K562 (cell line): ENCODE measurements around the gene SLC2A13. TPM values are rescaled to one million over a fixed set of nuclear protein-coding genes. Genes with fewer than 3 reads are reported as not detected.
"Not testable (repeated sequence)": the region's sequence is repeated elsewhere in the genome, so short reads cannot be mapped to it uniquely, and the experiment has no call there.

ENCODE experiments used
- ATAC-seq: fragments of 200-7000 bp; cut with Tn5 transposase; 3 replicates; pipeline ENCODE4 v1.9.1; 2020; ENCODE audit warnings: moderate library complexity
- BruUV-seq: library from RNA; stranded (reverse); fragments of 400-500 nt; replicated peaks from 2 replicates; lab custom pipeline; 2021; lab: Mats Ljungman, UMichigan
- CTCF ChIA-PET: fragments of 300-600 bp; formaldehyde crosslinking; extraction: SDS; loops from one replicate; lab custom pipeline; 2021; ENCODE audit warnings: low intra/inter-chr PET ratio; lab: Yijun Ruan, JAX
- POLR2A ChIA-PET: fragments of 300-600, 350-650 bp; sonication (Branson Sonifier 250); formaldehyde crosslinking; extraction: SDS; loops from one replicate; lab custom pipeline; 2021; ENCODE audit warnings: antibody characterized with exemption, inconsistent platforms; lab: Yijun Ruan, JAX
- DNase-seq, 4 experiments: peaks; one replicate each; pipeline versions ENCODE4 v3.0.0 to v3.0.0-alpha.2; 2011 to 2018; ENCODE audit warnings: low spot score in 3 of 4, mixed read lengths in 3 of 4; ENCODE audit errors: extremely low read depth in 1 of 4
- FAIRE-seq: peaks from 2 replicates; lab custom pipeline; 2011; peaks lifted over from hg19 to GRCh38; lab: Jason Lieb, UNC
- H2AFZ ChIP-seq: 2 replicates; pipeline ENCODE4 v1.6.0; 2011; ENCODE audit warnings: low read depth, low read length, control low read depth, inconsistent platforms
- H3K27ac ChIP-seq: fragments of 200-600 bp; 3 replicates; pipeline ENCODE4 v1.8.0; 2011; ENCODE audit warnings: low read depth, mild to moderate bottlenecking, control low read depth, inconsistent platforms, low read length, moderate library complexity, mixed read lengths; ENCODE audit errors: extremely low read depth
- H3K27me3 ChIP-seq, 2 experiments: fragments of 300-600 bp in 1 of 2; 2 replicates in 1 of 2; 3 replicates in 1 of 2; pipeline versions ENCODE4 v1.6.0 to v1.8.0; 2011; ENCODE audit warnings: inconsistent platforms in 2 of 2, low read length in 2 of 2, mild to moderate bottlenecking in 1 of 2, mixed read lengths in 1 of 2, moderate library complexity in 1 of 2; ENCODE audit not compliant: control insufficient read depth in 2 of 2, insufficient read depth in 2 of 2
- H3K36me3 ChIP-seq: fragments of 300-600 bp; 3 replicates; pipeline ENCODE4 v1.8.0; 2011; ENCODE audit warnings: mild to moderate bottlenecking, low read length, inconsistent platforms; ENCODE audit not compliant: control insufficient read depth, insufficient read depth
- H3K4me1 ChIP-seq, 2 experiments: fragments of 200-600 bp in 1 of 2; replicated peaks in 1 of 2; 2 replicates in 1 of 2; 3 replicates in 1 of 2; pipeline versions ENCODE4 v1.5.1 to v1.8.0; 2011; ENCODE audit warnings: inconsistent platforms in 2 of 2, low read length in 2 of 2, mild to moderate bottlenecking in 1 of 2, mixed read lengths in 1 of 2, moderate library complexity in 1 of 2; ENCODE audit not compliant: control insufficient read depth in 2 of 2, insufficient read depth in 2 of 2
- H3K4me2 ChIP-seq: 2 replicates; pipeline ENCODE4 v1.6.1; 2011; ENCODE audit warnings: low read length, control low read depth, inconsistent platforms, mixed read lengths; ENCODE audit not compliant: insufficient read depth
- H3K4me3 ChIP-seq: fragments of 200-600 bp; sonication (generic), shearing (Covaris generic); 2 replicates; pipeline ENCODE4 v1.5.1; 2016; ENCODE audit warnings: control low read depth, inconsistent platforms
- H3K79me2 ChIP-seq: fragments of 200-600 bp; 3 replicates; pipeline ENCODE4 v1.8.0; 2011; ENCODE audit warnings: low read length, inconsistent platforms; ENCODE audit not compliant: control insufficient read depth, insufficient read depth
- H3K9ac ChIP-seq, 2 experiments: 2 replicates each; pipeline versions ENCODE4 v1.6.0 to v1.6.1; 2011; ENCODE audit warnings: low read depth in 2 of 2, low read length in 2 of 2, control low read depth in 1 of 2, inconsistent platforms in 1 of 2, mild to moderate bottlenecking in 1 of 2, mixed read lengths in 1 of 2; ENCODE audit not compliant: insufficient read depth in 1 of 2
- H3K9me1 ChIP-seq: one replicate; pipeline ENCODE4 v1.6.0; 2011; ENCODE audit warnings: inconsistent platforms, mild to moderate bottlenecking, low read length, moderate library complexity; ENCODE audit not compliant: control insufficient read depth, insufficient read depth
- H3K9me3 ChIP-seq: replicated peaks from 2 replicates; pipeline ENCODE4 v1.5.1; 2011; ENCODE audit warnings: low read depth, low read length, inconsistent platforms; ENCODE audit not compliant: control insufficient read depth, insufficient read depth
- H4K20me1 ChIP-seq: replicated peaks from 2 replicates; pipeline ENCODE4 v1.6.1; 2011; ENCODE audit warnings: low read length, inconsistent platforms, mixed read lengths; ENCODE audit not compliant: control insufficient read depth, insufficient read depth
- CHD1 ChIP-seq: fragments of 200-600 bp; sonication (generic); IDR thresholded peaks from one replicate; pipeline ENCODE4 v1.6.1; 2012; ENCODE audit warnings: mild to moderate bottlenecking, moderate library complexity, low read length, inconsistent platforms
- CREM ChIP-seq: IDR thresholded peaks from 2 replicates; pipeline ENCODE4 v1.6.1; 2014; ENCODE audit warnings: antibody characterized with exemption, low read depth
- GTF2E2 ChIP-seq: fragments of 200-800 bp; sonication (Bioruptor generic); IDR thresholded peaks from 2 replicates; pipeline ENCODE4 v1.6.1; 2016; ENCODE audit warnings: missing genetic modification characterization, missing compliant biosample characterization
- ILK ChIP-seq: fragments of 450-650 bp; IDR thresholded peaks from 2 replicates; pipeline ENCODE4 v1.6.1; 2016; ENCODE audit warnings: missing genetic modification characterization, low read depth, mild to moderate bottlenecking, missing compliant biosample characterization, moderate library complexity, borderline replicate concordance
- NUFIP1 ChIP-seq: fragments of 450-650 bp; IDR thresholded peaks from 2 replicates; pipeline ENCODE4 v1.6.1; 2018; ENCODE audit not compliant: partially characterized antibody
- PTTG1 ChIP-seq: fragments of 450-650 bp; IDR thresholded peaks from 2 replicates; pipeline ENCODE4 v1.6.1; 2016; ENCODE audit warnings: low read depth, mild to moderate bottlenecking, missing genetic modification characterization, missing compliant biosample characterization
- PURB ChIP-seq: sonication (generic); formaldehyde crosslinking; IDR thresholded peaks from 2 replicates; pipeline ENCODE4 v1.9.0; 2021; ENCODE audit warnings: low read depth, mild to moderate bottlenecking, missing genetic modification reagents
- TSC22D4 ChIP-seq: fragments of 450-650 bp; IDR thresholded peaks from 2 replicates; pipeline ENCODE4 v1.6.1; 2016; ENCODE audit warnings: missing genetic modification characterization, missing biosample characterization, control low read depth
- ZSCAN29 ChIP-seq: fragments of 450-650 bp; IDR thresholded peaks from 2 replicates; pipeline ENCODE4 v1.6.1; 2017
- WGBS: fragments of 100-300 bp; shearing (Covaris generic); methylation state at CpG from one replicate; pipeline ENCODE4 v1.1.6; 2016; ENCODE audit warnings: low coverage, mixed read lengths; ENCODE audit not compliant: insufficient coverage; ENCODE audit errors: missing lambda C conversion rate; 5-methylcytosine and 5-hydroxymethylcytosine counted together
- in situ Hi-C: fragments of 300-500 bp; cut with MboI; formaldehyde crosslinking; loops from 4 replicates; pipeline ENCODE4 v1.15.0; 2018; ENCODE audit warnings: inconsistent platforms, mixed read lengths
- intact Hi-C: fragments of 100-400 bp; cut with micrococcal nuclease; formaldehyde crosslinking; loops from 2 replicates; pipeline ENCODE4 v1.14.2; 2022
- polyA plus RNA-seq, 8 experiments: library from polyadenylated mRNA; depleted of rRNA in 4 of 8; stranded (reverse) in 5 of 8; unstranded in 3 of 8; fragments of >200 nt; fragmentation: Nextera tagmentation in 2 of 8; fragmentation: Illumina TruSeq in 1 of 8; extraction: Ambion mirVana in 2 of 8; extraction: Trizol in 1 of 8; gene quantifications; 2 replicates each; pipeline versions ENCODE4 v1.2.1 to v1.2.3, GENCODE V29; 2011 to 2014; ENCODE audit warnings: inconsistent platforms in 1 of 8, missing spikeins in 1 of 8
- total RNA-seq, 7 experiments: library from RNA; depleted of rRNA in 6 of 7; stranded (reverse); fragments of >200 nt in 6 of 7; fragmentation: Illumina TruSeq in 2 of 7; extraction: Trizol in 2 of 7; gene quantifications; 2 replicates each; pipeline versions ENCODE4 v1.2.1 to v1.2.3, GENCODE V29; 2011 to 2021; ENCODE audit warnings: low replicate concordance in 1 of 7
- TF ChIP-seq, protein P1 (sequence below): fragments of 450-650 bp; IDR thresholded peaks from 2 replicates; pipeline ENCODE4 v1.7.1; 2018; ENCODE audit warnings: mild to moderate bottlenecking, low read depth; ENCODE audit not compliant: partially characterized antibody
- TF ChIP-seq, protein P2 (sequence below), 2 experiments: fragments of 450-650 bp; conservative IDR thresholded peaks; 2 replicates each; pipeline ENCODE4 v1.6.1; 2017; ENCODE audit warnings: mild to moderate bottlenecking in 2 of 2, moderate library complexity in 2 of 2

SLC2A13 gene
- total and polyA plus RNA-seq, 9 of the 15 experiments (the other 6 are each of a cell fraction or from before 2014, with no cell fraction given): 1.7 to 12.4 (median 9.0) TPM

DNA sequence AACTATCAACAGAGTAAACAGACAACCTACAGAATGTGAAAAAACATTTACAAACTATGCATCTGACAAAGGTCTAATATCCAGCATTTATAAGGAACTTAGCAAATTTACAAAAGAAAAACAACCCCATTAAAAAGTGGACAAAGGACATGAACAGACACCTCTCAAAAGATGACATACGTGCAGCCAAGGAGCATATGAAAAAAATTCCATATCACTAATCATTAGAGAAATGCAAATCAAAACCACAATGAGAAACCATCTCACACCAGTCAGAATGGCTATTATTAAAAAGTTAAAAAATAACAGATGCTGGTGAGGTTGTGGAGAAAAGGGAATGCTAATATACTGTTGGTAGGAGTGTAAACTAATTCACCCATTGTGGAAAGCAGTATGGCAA is 257.7 kb downstream of the SLC2A13 start:
- FAIRE-seq, H3K4me1 ChIP-seq, H3K27me3 ChIP-seq, H3K9ac ChIP-seq, ATAC-seq, intact Hi-C loops, CTCF ChIA-PET, DNase-seq, H3K9me3 ChIP-seq, H3K79me2 ChIP-seq, H4K20me1 ChIP-seq, H3K4me3 ChIP-seq, POLR2A ChIA-PET, H2AFZ ChIP-seq, H3K27ac ChIP-seq, H3K4me2 ChIP-seq, BruUV-seq, H3K9me1 ChIP-seq, in situ Hi-C loops, H3K36me3 ChIP-seq: not testable (repeated sequence)
- 33% methylated on average over 1 of the region's 1 CpG for WGBS

DNA sequence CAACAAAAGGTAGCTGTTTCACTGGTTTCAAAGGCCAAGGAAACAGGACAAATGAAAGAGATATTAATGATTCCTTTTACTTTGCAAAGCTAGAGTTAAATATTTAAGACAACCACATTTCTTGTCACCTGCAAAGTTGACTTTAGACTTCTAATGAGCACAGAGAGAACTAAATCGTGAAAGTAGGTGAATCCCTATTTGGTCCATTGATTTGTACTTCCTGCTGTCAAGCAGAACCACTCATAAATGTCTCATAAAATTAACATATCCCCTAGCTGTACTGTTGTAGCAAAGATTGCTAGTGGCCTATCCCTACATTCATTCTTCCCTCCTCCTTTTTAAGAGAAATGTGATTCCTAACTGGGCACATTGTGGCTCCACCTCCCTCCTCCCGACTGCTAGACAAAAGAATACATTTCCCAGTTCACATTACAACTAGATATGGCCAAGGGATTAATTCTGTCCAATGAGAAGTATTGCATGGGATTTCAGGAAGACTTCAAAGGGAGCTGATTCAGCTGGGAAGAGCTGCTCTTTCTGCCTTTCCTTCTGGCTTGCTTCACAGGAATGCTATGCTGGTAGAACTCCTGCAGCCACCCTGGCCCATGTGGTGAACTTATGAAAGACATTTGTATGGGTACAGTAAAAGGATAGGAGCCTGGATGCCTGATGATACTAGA is 258.8 kb downstream of the SLC2A13 start:
- 37% methylated on average over 2 of the region's 2 CpGs for WGBS
- ATAC-seq: no peak
- in situ Hi-C loops: no loop called here
- TF ChIP-seq, protein P1, sequence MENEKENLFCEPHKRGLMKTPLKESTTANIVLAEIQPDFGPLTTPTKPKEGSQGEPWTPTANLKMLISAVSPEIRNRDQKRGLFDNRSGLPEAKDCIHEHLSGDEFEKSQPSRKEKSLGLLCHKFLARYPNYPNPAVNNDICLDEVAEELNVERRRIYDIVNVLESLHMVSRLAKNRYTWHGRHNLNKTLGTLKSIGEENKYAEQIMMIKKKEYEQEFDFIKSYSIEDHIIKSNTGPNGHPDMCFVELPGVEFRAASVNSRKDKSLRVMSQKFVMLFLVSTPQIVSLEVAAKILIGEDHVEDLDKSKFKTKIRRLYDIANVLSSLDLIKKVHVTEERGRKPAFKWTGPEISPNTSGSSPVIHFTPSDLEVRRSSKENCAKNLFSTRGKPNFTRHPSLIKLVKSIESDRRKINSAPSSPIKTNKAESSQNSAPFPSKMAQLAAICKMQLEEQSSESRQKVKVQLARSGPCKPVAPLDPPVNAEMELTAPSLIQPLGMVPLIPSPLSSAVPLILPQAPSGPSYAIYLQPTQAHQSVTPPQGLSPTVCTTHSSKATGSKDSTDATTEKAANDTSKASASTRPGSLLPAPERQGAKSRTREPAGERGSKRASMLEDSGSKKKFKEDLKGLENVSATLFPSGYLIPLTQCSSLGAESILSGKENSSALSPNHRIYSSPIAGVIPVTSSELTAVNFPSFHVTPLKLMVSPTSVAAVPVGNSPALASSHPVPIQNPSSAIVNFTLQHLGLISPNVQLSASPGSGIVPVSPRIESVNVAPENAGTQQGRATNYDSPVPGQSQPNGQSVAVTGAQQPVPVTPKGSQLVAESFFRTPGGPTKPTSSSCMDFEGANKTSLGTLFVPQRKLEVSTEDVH: no peak
- TF ChIP-seq CHD1 (no peak), PURB (CRISPR knock-in tag) (no peak), ILK (tag) (no peak), CREM (no peak), PTTG1 (tag) (no peak), NUFIP1 (no peak), GTF2E2 (no peak), ZSCAN29 (no peak), TSC22D4 (tag) (no peak)
- TF ChIP-seq, protein P2, sequence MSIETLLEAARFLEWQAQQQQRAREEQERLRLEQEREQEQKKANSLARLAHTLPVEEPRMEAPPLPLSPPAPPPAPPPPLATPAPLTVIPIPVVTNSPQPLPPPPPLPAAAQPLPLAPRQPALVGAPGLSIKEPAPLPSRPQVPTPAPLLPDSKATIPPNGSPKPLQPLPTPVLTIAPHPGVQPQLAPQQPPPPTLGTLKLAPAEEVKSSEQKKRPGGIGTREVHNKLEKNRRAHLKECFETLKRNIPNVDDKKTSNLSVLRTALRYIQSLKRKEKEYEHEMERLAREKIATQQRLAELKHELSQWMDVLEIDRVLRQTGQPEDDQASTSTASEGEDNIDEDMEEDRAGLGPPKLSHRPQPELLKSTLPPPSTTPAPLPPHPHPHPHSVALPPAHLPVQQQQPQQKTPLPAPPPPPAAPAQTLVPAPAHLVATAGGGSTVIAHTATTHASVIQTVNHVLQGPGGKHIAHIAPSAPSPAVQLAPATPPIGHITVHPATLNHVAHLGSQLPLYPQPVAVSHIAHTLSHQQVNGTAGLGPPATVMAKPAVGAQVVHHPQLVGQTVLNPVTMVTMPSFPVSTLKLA (conservative IDR thresholded peaks at IDR 0.05): no peak

More for the DNA sequence above, 258.8 kb downstream of the SLC2A13 start:
- intact Hi-C loops: no loop called here
- ChIA-PET CTCF (no interaction called here), POLR2A (no interaction called here)
- H4K20me1 ChIP-seq: no peaks in the 10 kb centered on the region
- H3K4me2 ChIP-seq: no peak overlapping the region
- H3K9ac ChIP-seq: no peak overlapping the region
- no peak overlapping the region for H3K4me3 ChIP-seq
- FAIRE-seq (no peak), DNase-seq (no peak)
- H3K27ac ChIP-seq: no peak overlapping the region
- H3K9me3 ChIP-seq: no peaks in the 10 kb centered on the region
- H3K79me2 ChIP-seq: no peaks in the 10 kb centered on the region
- H3K9me1 ChIP-seq: no peaks in the 10 kb centered on the region
- H3K36me3 ChIP-seq: no peaks in the 10 kb centered on the region
- no peak overlapping the region for H2AFZ ChIP-seq
- H3K4me1 ChIP-seq: no peaks in the 10 kb centered on the region
- BruUV-seq: no TSS peak
- no peaks in the 10 kb centered on the region for H3K27me3 ChIP-seq
